Epithelial cell of prostate (primary cell): Measurements from ENCODE around the gene TUBGCP6.

Experiments used
- DNase-seq: peaks from one replicate; pipeline ENCODE4 v3.0.0-alpha.2; 2011; ENCODE audit warnings: low read depth, low spot score
- H3K27ac ChIP-seq: fragments of 450-650 bp; 2 replicates; pipeline ENCODE4 v1.5.1; 2017; ENCODE audit warnings: mild to moderate bottlenecking

TUBGCP6 gene

GRCh38 chr22:50236731-50237409 is 8.0 kb downstream of the TUBGCP6 start:
- no peak overlapping the region for H3K27ac ChIP-seq
- no peak for DNase-seq

DNA sequence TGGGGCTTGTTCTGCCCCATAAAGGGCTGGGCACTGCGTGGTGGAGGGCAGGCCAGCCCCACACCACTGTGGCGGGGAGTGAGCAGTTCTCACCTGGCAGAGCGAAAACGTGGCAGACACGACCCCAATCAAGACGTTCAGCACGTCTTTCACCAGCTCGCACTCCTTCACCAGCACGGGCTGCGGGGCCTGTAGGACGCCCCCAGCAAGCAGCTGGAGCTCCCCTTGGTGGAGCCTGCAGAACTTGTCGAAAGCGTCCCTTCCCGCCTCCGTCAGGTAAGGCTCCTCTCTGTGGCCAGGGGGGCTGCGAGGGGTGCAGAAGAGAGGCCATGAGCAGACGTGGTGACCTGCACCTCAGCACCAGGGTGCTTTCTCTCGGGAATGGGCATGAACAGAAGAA is 11.6 kb downstream of the TUBGCP6 start:
- DNase-seq, result no peak
- H3K27ac ChIP-seq, result no peak overlapping the region

- no peak overlapping the region for H3K27ac ChIP-seq
- DNase-seq, result no peak
Measured at GRCh38 chr22:50232481-50233151, 12.2 kb downstream of the TUBGCP6 start.

- no peak for DNase-seq
- H3K27ac ChIP-seq, result no peak overlapping the region
Measured at GRCh38 chr22:50229370-50229769, 15.5 kb downstream of the TUBGCP6 start.

- H3K27ac ChIP-seq, result no peak overlapping the region
- no peak for DNase-seq
Measured at GRCh38 chr22:50228366-50228765, 16.5 kb downstream of the TUBGCP6 start.

GRCh38 chr22:50227579-50228215 is 17.1 kb downstream of the TUBGCP6 start:
- no peak overlapping the region for H3K27ac ChIP-seq
- no peak for DNase-seq

- DNase-seq, result no peak
Measured at GRCh38 chr22:50226875-50227165, 18.0 kb downstream of the TUBGCP6 start.

DNA sequence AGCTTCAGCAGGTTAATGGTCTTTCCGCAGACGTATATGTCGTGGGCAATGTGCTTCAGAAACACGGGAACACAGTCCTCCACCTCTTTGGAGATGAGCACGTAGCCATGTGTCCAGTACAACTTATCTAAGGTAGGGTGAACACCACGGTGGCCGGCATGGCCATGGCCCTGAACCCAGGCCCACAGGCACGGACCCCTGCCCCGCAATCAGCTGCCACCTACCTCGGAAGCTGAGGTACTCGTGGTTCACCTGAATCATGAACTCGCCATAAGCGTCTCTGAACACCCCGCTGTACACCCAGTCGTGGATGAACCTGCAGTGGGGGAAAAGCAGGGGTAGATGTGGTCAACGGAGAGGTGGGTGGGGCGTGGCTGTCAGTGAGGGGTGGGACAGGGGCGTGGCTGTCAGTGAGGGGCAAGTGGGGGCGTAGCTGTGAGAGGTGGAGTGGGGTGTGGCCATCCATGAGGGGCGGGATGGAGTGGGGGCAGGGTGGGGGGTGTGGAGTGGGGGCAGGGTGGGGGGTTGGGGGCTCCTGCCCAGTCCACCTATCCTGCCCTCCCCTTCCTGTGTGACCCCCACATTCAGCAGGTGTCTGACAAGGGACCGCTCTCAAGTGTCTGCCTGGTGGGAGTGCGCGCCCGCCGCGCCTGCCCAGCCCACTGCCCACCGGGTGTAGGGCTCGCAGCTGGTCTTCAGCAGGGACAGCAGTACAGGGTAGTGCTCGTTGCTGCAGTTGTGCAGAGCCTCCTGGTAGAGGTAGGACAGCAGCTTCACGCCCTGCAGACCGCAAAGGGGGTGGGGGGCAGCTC is 18.6 kb downstream of the TUBGCP6 start:
- DNase-seq, result no peak
- no peak overlapping the region for H3K27ac ChIP-seq

More at GRCh38 chr22:50226875-50227165, 18.0 kb downstream of the TUBGCP6 start:
- H3K27ac ChIP-seq, result no peak overlapping the region

GRCh38 chr22:50225200-50225969 is 19.4 kb downstream of the TUBGCP6 start:
- no peak for DNase-seq
- H3K27ac ChIP-seq, result no peak overlapping the region

GRCh38 chr22:50224071-50224470 is 20.8 kb downstream of the TUBGCP6 start:
- H3K27ac ChIP-seq, result no peak overlapping the region
- DNase-seq, result no peak

GRCh38 chr22:50222508-50222907 is 22.3 kb downstream of the TUBGCP6 start:
- no peak overlapping the region for H3K27ac ChIP-seq
- no peak for DNase-seq

DNA sequence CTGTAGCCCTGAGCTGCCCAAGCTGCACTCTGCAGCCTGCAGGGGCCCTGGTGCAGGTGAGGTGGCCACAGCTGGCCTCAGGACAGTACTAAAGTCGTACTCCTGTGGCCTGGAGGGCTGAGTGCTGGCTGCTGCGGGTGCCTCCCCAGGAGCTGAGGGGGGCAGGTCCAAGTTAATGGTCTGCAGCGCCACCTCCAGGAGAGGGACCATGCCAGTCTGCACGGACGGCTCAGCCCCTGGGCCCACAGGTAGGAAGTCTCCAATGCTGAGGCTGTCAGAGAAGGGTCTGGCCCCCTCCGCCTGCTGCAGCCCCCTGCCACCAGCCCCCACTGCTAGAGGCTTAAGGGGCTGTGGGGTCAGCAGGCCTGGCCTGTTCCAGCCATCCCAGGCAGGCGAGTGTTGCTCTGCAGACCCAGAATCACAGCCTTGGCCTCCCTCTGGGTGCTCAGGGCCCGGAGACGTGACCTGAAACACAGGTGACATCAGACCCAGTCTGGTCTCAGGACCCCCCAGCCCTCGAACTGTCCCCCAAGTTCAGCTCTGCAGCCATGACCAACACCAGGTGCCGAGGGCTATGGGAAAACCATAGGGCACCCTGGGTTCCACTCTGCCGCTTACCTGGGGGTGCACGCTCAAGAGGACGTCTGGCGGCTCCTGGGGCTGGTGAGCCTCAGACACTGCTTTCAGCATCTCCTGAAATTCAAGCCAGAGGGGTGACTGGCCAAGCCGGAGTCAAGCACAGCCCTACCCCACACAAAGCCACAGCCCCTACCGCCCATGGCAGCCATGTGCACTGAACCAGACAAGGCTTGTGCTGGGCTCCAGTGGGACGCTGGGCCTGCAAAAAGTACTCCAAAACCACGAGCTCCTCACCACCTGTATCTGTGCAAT is 23.2 kb downstream of the TUBGCP6 start:
- DNase-seq, result no peak
- no peak overlapping the region for H3K27ac ChIP-seq

GRCh38 chr22:50220603-50221409 is 24.0 kb downstream of the TUBGCP6 start:
- no peak for DNase-seq
- no peak overlapping the region for H3K27ac ChIP-seq

GRCh38 chr22:50219800-50220602 is 24.8 kb downstream of the TUBGCP6 start:
- DNase-seq, result no peak
- H3K27ac ChIP-seq, result no peak overlapping the region

DNA sequence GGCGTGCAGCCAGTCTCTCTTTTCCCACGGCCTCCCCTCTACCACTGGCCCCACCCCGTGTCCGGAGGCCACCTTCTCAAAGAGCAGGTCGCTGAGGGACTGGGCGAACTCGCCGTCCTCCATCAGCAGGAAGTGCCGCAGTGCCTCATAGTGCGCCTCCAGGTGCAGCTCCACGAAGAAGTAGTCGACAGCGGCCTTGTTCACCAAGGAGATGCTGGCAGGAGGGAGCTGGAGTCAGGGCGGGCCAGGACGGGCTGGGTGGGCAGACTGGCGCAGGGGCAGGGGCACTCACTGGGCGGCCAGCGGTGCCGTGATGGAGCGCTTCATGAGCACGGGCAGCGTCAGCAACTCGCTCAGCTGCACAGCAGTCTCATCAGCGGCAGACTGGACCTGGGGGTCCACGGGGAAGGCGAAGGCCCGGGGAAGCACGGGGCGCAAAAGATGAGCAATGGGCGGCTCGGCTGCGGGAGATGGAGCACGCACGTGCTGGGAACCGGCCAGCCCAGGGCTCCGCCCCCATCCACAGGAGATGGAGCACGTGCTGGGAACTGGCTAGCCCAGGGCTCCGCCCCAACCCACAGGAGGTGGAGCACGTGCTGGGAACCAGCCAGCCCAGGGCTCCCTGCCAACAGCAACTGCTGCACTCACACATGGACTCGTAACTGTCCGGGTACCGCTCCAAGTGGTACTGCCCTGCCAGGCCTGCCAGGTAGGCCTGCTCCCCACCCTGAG is 25.7 kb downstream of the TUBGCP6 start:
- DNase-seq, result peak; percentile 33
- no peak overlapping the region for H3K27ac ChIP-seq

DNA sequence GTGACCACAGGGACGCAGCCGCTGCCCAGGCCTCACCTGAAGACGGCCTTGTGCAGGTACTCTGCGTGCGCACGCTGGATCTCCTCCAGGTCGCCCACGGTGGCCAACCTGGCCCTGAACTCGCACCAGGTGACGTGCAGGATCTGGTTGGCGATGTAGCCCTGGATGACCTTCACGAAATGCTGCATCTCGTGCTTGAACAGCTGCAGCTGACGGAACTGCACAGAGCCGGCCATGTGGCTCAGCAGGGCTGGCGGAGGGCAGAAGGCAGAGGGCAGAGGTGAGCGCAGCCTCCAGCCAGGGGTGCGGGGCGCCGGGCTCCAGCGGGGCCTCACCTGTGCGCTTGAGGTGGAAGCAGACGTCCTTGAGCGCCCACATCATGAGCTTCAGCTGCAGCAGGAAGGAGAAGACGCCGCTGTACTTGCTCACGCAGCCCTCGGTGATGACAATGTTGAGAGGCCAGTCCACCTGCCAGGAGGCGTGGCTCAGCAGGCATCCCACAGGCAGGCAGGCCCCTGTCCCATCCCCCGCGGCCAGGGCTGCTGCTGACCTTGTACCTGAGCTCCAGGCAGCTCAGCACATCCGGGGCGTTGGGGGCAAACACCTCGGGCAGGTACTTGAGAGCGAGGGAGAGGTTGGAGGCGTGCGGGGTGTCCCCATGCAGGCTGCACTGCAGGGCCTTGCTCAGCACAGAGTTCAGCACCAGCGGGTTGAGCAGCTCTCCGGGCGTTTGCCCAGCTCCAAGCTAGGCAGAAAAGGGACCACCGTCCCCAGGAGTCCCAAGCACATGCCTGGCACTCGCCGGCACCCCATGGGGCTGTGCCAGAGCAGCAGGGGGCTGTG is 26.4 kb downstream of the TUBGCP6 start:
- H3K27ac ChIP-seq, result no peak overlapping the region
- DNase-seq, result no peak
